Natural killer cell (primary cell): ENCODE data around the gene EPHB1. TPM values are rescaled to one million over a fixed set of nuclear protein-coding genes. Genes with fewer than 3 reads are reported as not detected.

Experiments
- ATAC-seq, 3 donors: fragments of 150-1000 bp in 2 of 3; fragments of 200-7000 bp in 1 of 3; cut with Tn5 transposase; 1 replicate in 1 of 3; 2 replicates in 2 of 3; pipeline ENCODE4 v1.10.0; 2021; ENCODE audit warnings: mild to moderate bottlenecking in 2 of 3, moderate library complexity in 2 of 3
- DNase-seq, 2 donors: peaks; one replicate each; pipeline versions ENCODE4 v3.0.0 to v3.0.0-alpha.2; 2013 to 2021; ENCODE audit warnings: mixed read lengths in 1 of 2
- H3K27ac ChIP-seq: one replicate; pipeline ENCODE4 v1.5.1; 2013; ENCODE audit warnings: mild to moderate bottlenecking, low read length
- H3K27me3 ChIP-seq: one replicate; pipeline ENCODE4 v1.6.1; 2013; ENCODE audit warnings: low read length; ENCODE audit not compliant: control insufficient read depth, insufficient read depth
- H3K36me3 ChIP-seq: one replicate; pipeline ENCODE4 v1.6.1; 2013; ENCODE audit warnings: low read length; ENCODE audit not compliant: control insufficient read depth, insufficient read depth
- H3K4me1 ChIP-seq: one replicate; pipeline ENCODE4 v1.6.1; 2013; ENCODE audit warnings: low read length; ENCODE audit not compliant: control insufficient read depth, insufficient read depth
- H3K4me3 ChIP-seq: one replicate; pipeline ENCODE4 v1.5.1; 2013; ENCODE audit warnings: low read length
- H3K9me3 ChIP-seq: one replicate; pipeline ENCODE4 v1.6.1; 2013; ENCODE audit warnings: low read length; ENCODE audit not compliant: control insufficient read depth, insufficient read depth
- H3K27ac Mint-ChIP-seq, 2 donors: one replicate each; pipeline ENCODE4 v1.8.0; 2022; ENCODE audit warnings: mild to moderate bottlenecking in 2 of 2, mixed read lengths in 2 of 2, moderate library complexity in 1 of 2
- H3K27me3 Mint-ChIP-seq, 2 donors: one replicate each; pipeline ENCODE4 v1.8.0; 2022; ENCODE audit warnings: low read depth in 2 of 2, mixed read lengths in 2 of 2
- H3K36me3 Mint-ChIP-seq: one replicate; pipeline ENCODE4 v1.8.0; 2022; ENCODE audit warnings: mixed read lengths
- H3K4me1 Mint-ChIP-seq, 2 donors: one replicate each; pipeline ENCODE4 v1.8.0; 2022; ENCODE audit warnings: mixed read lengths in 2 of 2
- H3K4me3 Mint-ChIP-seq: one replicate; pipeline ENCODE4 v1.8.0; 2022; ENCODE audit warnings: mild to moderate bottlenecking, moderate library complexity, mixed read lengths
- H3K9me3 Mint-ChIP-seq, 2 donors: one replicate each; pipeline ENCODE4 v1.8.0; 2022; ENCODE audit warnings: mixed read lengths in 2 of 2
- CTCF ChIP-seq: fragments of 200-600 bp; IDR thresholded peaks from one replicate; pipeline ENCODE4 v1.8.0; 2022; ENCODE audit warnings: antibody characterized with exemption
- WGBS: methylation state at CpG from one replicate; pipeline ENCODE4 v1.1.7; 2013; ENCODE audit warnings: missing lambda C conversion rate; ENCODE audit not compliant: insufficient coverage; 5-methylcytosine and 5-hydroxymethylcytosine counted together
- intact Hi-C: fragments of 100-400 bp; cut with micrococcal nuclease; formaldehyde crosslinking; loops from one replicate; pipeline ENCODE4 v1.14.2; 2022
- total RNA-seq, 4 donors: library from RNA; stranded (reverse); fragments of 120-200 nt in 1 of 4; gene quantifications; one replicate each; pipeline versions ENCODE4 v1.2.3 to v1.2.4, GENCODE V29; 2013 to 2022

Gene EPHB1
- total RNA-seq, 3 donors from 2014 or later (not counting 1 experiment from before 2014, with no cell fraction given) = 0.60 TPM; not detected in 2

- no CpG with 5 or more reads among the region's 1 CpG for WGBS
Observed at GRCh38 chr3:134992586-134992985, 197.5 kb downstream of the EPHB1 start.

GRCh38 chr3:134993011-134993410 lies 198.0 kb downstream of the EPHB1 start:
- ATAC-seq (no peak), DNase-seq (no peak)
- H3K4me1 Mint-ChIP-seq = no peaks in the 10 kb centered on the region
- Histone ChIP-seq H3K4me3 (no peak overlapping the region), H3K4me1 (no peaks in the 10 kb centered on the region), H3K27ac (no peak overlapping the region), H3K36me3 (no peaks in the 10 kb centered on the region), H3K27me3 (no peaks in the 10 kb centered on the region), H3K9me3 (no peaks in the 10 kb centered on the region)
- 84% methylated on average over 1 of the region's 1 CpG for WGBS
- H3K4me3 Mint-ChIP-seq = no peak overlapping the region
- H3K27ac Mint-ChIP-seq = no peak overlapping the region
- TF ChIP-seq CTCF = no peak
- no peaks in the 10 kb centered on the region for H3K36me3 Mint-ChIP-seq
- peaks cover 0 to 5% of the 10 kb centered on the region in 2 donors for H3K9me3 Mint-ChIP-seq
- intact Hi-C loops = no loop called here
- H3K27me3 Mint-ChIP-seq = peaks cover 7 to 10% of the 10 kb centered on the region in 2 donors

More at GRCh38 chr3:134992586-134992985, 197.5 kb downstream of the EPHB1 start:
- H3K27ac ChIP-seq = no peak overlapping the region
- no peak for TF ChIP-seq CTCF
- no peaks in the 10 kb centered on the region for H3K36me3 ChIP-seq
- Mint-ChIP-seq H3K27ac (no peak overlapping the region), H3K36me3 (no peaks in the 10 kb centered on the region), H3K4me3 (no peak overlapping the region), H3K27me3 (peaks cover 7 to 9% of the 10 kb centered on the region in 2 donors), H3K9me3 (peaks cover 0 to 5% of the 10 kb centered on the region in 2 donors), H3K4me1 (no peaks in the 10 kb centered on the region)
- ATAC-seq = no peak
- no peak for DNase-seq
- no peaks in the 10 kb centered on the region for H3K9me3 ChIP-seq
- no peaks in the 10 kb centered on the region for H3K4me1 ChIP-seq
- intact Hi-C loops = no loop called here
- no peaks in the 10 kb centered on the region for H3K27me3 ChIP-seq
- no peak overlapping the region for H3K4me3 ChIP-seq

GRCh38 chr3:134998158-134998557 lies 203.1 kb downstream of the EPHB1 start:
- H3K9me3 Mint-ChIP-seq = peaks cover 2 to 5% of the 10 kb centered on the region in 2 donors
- Histone ChIP-seq H3K27me3 (no peaks in the 10 kb centered on the region), H3K36me3 (no peaks in the 10 kb centered on the region), H3K9me3 (no peaks in the 10 kb centered on the region), H3K4me3 (no peak overlapping the region), H3K27ac (no peak overlapping the region), H3K4me1 (no peaks in the 10 kb centered on the region)
- no peak for TF ChIP-seq CTCF
- H3K36me3 Mint-ChIP-seq = no peaks in the 10 kb centered on the region
- no peak overlapping the region for H3K4me3 Mint-ChIP-seq
- DNase-seq (no peak), ATAC-seq (no peak)
- intact Hi-C loops = no loop called here
- no peak overlapping the region for H3K27ac Mint-ChIP-seq
- no peaks in the 10 kb centered on the region for H3K4me1 Mint-ChIP-seq
- H3K27me3 Mint-ChIP-seq = peaks cover 7 to 8% of the 10 kb centered on the region in 2 donors

- no peak for TF ChIP-seq CTCF
- Mint-ChIP-seq H3K27ac (no peak overlapping the region), H3K4me1 (no peaks in the 10 kb centered on the region), H3K4me3 (no peak overlapping the region), H3K36me3 (no peaks in the 10 kb centered on the region), H3K9me3 (peaks cover 2 to 5% of the 10 kb centered on the region in 2 donors), H3K27me3 (peaks cover 7 to 8% of the 10 kb centered on the region in 2 donors)
- ATAC-seq = no peak
- no peaks in the 10 kb centered on the region for H3K27me3 ChIP-seq
- no peaks in the 10 kb centered on the region for H3K9me3 ChIP-seq
- H3K36me3 ChIP-seq = no peaks in the 10 kb centered on the region
- H3K4me1 ChIP-seq = no peaks in the 10 kb centered on the region
- H3K27ac ChIP-seq = no peak overlapping the region
- intact Hi-C loops = no loop called here
- no peak for DNase-seq
- 66% methylated on average over 3 of the region's 3 CpGs for WGBS
- H3K4me3 ChIP-seq = no peak overlapping the region
Observed at GRCh38 chr3:134998855-134999254, 203.8 kb downstream of the EPHB1 start.
